Muscle layer of duodenum (tissue), 2 donors: ENCODE results near the gene SMTN.
"Not testable (repeated sequence)": the region's sequence is repeated elsewhere in the genome, so short reads cannot be mapped to it uniquely, and the experiment has no call there.

Experiments used
- H3K27ac ChIP-seq: one replicate; pipeline ENCODE4 v1.7.0; 2013; ENCODE audit warnings: mild to moderate bottlenecking, low read length
- H3K27me3 ChIP-seq: one replicate; pipeline ENCODE4 v1.7.0; 2013; ENCODE audit warnings: low read depth, mild to moderate bottlenecking, control low read depth, low read length
- H3K36me3 ChIP-seq, 2 donors: one replicate each; pipeline ENCODE4 v1.7.0; 2013; ENCODE audit warnings: low read length in 2 of 2, control low read depth in 1 of 2, mild to moderate bottlenecking in 1 of 2; ENCODE audit not compliant: insufficient read depth in 2 of 2, control insufficient read depth in 1 of 2
- H3K4me1 ChIP-seq, 2 donors: one replicate each; pipeline ENCODE4 v1.7.0; 2013; ENCODE audit warnings: low read length in 2 of 2, mild to moderate bottlenecking in 2 of 2, control low read depth in 1 of 2, moderate library complexity in 1 of 2; ENCODE audit not compliant: insufficient read depth in 2 of 2, control insufficient read depth in 1 of 2
- H3K4me3 ChIP-seq, 2 donors: one replicate each; pipeline ENCODE4 v1.7.0; 2013; ENCODE audit warnings: low read length in 2 of 2, low read depth in 1 of 2, mild to moderate bottlenecking in 1 of 2
- H3K9me3 ChIP-seq, 2 donors: one replicate each; pipeline ENCODE4 v1.7.0; 2013; ENCODE audit warnings: low read length in 2 of 2, control low read depth in 1 of 2, mild to moderate bottlenecking in 1 of 2; ENCODE audit not compliant: control insufficient read depth in 1 of 2
- donor health status: healthy.

The SMTN gene

GRCh38 chr22:31112547-31113091 lies 31.5 kb downstream of the SMTN start:
- H3K9me3 ChIP-seq, H3K27me3 ChIP-seq, H3K36me3 ChIP-seq, H3K4me3 ChIP-seq, H3K4me1 ChIP-seq, H3K27ac ChIP-seq: not testable (repeated sequence)

- Histone ChIP-seq H3K27me3 (no peaks in the 10 kb centered on the region), H3K4me1 (peaks cover 0 to 11% of the 10 kb centered on the region in 2 donors), H3K9me3 (no peaks in the 10 kb centered on the region), H3K4me3 (no peak overlapping the region), H3K36me3 (no peaks in the 10 kb centered on the region), H3K27ac (no peak overlapping the region)
Observed at GRCh38 chr22:31118046-31118820, 37.1 kb downstream of the SMTN start.

- H3K36me3 ChIP-seq: no peaks in the 10 kb centered on the region
- no peaks in the 10 kb centered on the region for H3K27me3 ChIP-seq
- peaks cover 0 to 13% of the 10 kb centered on the region in 2 donors for H3K4me1 ChIP-seq
- no peak overlapping the region for H3K27ac ChIP-seq
- no peaks in the 10 kb centered on the region for H3K9me3 ChIP-seq
- H3K4me3 ChIP-seq: no peak overlapping the region
Observed at GRCh38 chr22:31119026-31119717, 38.1 kb downstream of the SMTN start.

- no peak overlapping the region for H3K27ac ChIP-seq
Observed at GRCh38 chr22:31120230-31120629, 39.1 kb downstream of the SMTN start.

GRCh38 chr22:31120642-31121041 lies 39.5 kb downstream of the SMTN start:
- Histone ChIP-seq H3K36me3 (no peaks in the 10 kb centered on the region), H3K4me1 (peaks cover 0 to 13% of the 10 kb centered on the region in 2 donors), H3K27ac (no peak overlapping the region)

More at GRCh38 chr22:31120230-31120629, 39.1 kb downstream of the SMTN start:
- H3K4me1 ChIP-seq: peaks cover 0 to 13% of the 10 kb centered on the region in 2 donors
- no peaks in the 10 kb centered on the region for H3K36me3 ChIP-seq
- no peaks in the 10 kb centered on the region for H3K9me3 ChIP-seq
- no peaks in the 10 kb centered on the region for H3K27me3 ChIP-seq
- H3K4me3 ChIP-seq: no peak overlapping the region

GRCh38 chr22:31121403-31121802 lies 40.3 kb downstream of the SMTN start:
- Histone ChIP-seq H3K9me3 (no peaks in the 10 kb centered on the region), H3K27ac (no peak overlapping the region), H3K27me3 (no peaks in the 10 kb centered on the region), H3K36me3 (no peaks in the 10 kb centered on the region), H3K4me3 (no peak overlapping the region), H3K4me1 (peaks cover 0 to 13% of the 10 kb centered on the region in 2 donors)

More at GRCh38 chr22:31120642-31121041, 39.5 kb downstream of the SMTN start:
- Histone ChIP-seq H3K4me3 (no peak overlapping the region), H3K27me3 (no peaks in the 10 kb centered on the region), H3K9me3 (no peaks in the 10 kb centered on the region)

GRCh38 chr22:31122196-31122531 lies 41.0 kb downstream of the SMTN start:
- Histone ChIP-seq H3K9me3 (no peaks in the 10 kb centered on the region), H3K4me3 (peak overlapping the region in 1 of 2 donors; percentile 61), H3K27ac (peak overlapping the region; percentile 56), H3K36me3 (no peaks in the 10 kb centered on the region), H3K27me3 (no peaks in the 10 kb centered on the region), H3K4me1 (peaks cover 0 to 13% of the 10 kb centered on the region in 2 donors)

GRCh38 chr22:31122532-31123291 lies 41.6 kb downstream of the SMTN start, which contains the start of gene INPP5J:
Gene INPP5J, plus strand, starts transcription at chr22:31122966. Its CDS starts 49 bp downstream, at chr22:31123015.
- Histone ChIP-seq H3K36me3 (no peaks in the 10 kb centered on the region), H3K4me3 (peak within 1 kb of the TSS; percentile 61 to 65), H3K27me3 (no peaks in the 10 kb centered on the region), H3K4me1 (peaks cover 0 to 13% of the 10 kb centered on the region in 2 donors), H3K27ac (peak within 1 kb of the TSS; percentile 56), H3K9me3 (no peaks in the 10 kb centered on the region)

GRCh38 chr22:31123292-31123602 lies 42.1 kb downstream of the SMTN start:
- Histone ChIP-seq H3K27ac (peak overlapping the region; percentile 56), H3K27me3 (no peaks in the 10 kb centered on the region), H3K4me1 (peaks cover 0 to 13% of the 10 kb centered on the region in 2 donors), H3K9me3 (no peaks in the 10 kb centered on the region), H3K36me3 (no peaks in the 10 kb centered on the region), H3K4me3 (peak overlapping the region; percentile 61 to 65)

GRCh38 chr22:31124290-31124689 lies 43.2 kb downstream of the SMTN start:
- H3K27ac ChIP-seq: no peak overlapping the region
- H3K4me1 ChIP-seq: peaks cover 0 to 13% of the 10 kb centered on the region in 2 donors
- no peaks in the 10 kb centered on the region for H3K36me3 ChIP-seq
- no peaks in the 10 kb centered on the region for H3K9me3 ChIP-seq
- no peaks in the 10 kb centered on the region for H3K27me3 ChIP-seq
- no peak overlapping the region for H3K4me3 ChIP-seq
